CD8-positive, alpha-beta memory T cell (primary cell): Measurements from ENCODE around the gene FXYD3. TPM values are rescaled to one million over a fixed set of nuclear protein-coding genes. Genes with fewer than 3 reads are reported as not detected.

Experiments
- CTCF ChIA-PET: fragments of 350-600 bp; sonication (Branson Sonifier 250); formaldehyde crosslinking; loops from one replicate; lab custom pipeline; 2021; ENCODE audit warnings: antibody characterized with exemption; lab: Charles Lee
- POLR2A ChIA-PET: fragments of 350-600 bp; sonication (Branson Sonifier 250); formaldehyde crosslinking; loops from one replicate; lab custom pipeline; 2021; ENCODE audit warnings: antibody characterized with exemption; lab: Charles Lee
- DNase-seq, 5 donors: peaks; one replicate each; pipeline versions ENCODE4 v3.0.0 to v3.0.0-alpha.2; 2020 to 2022; ENCODE audit warnings: mixed read lengths in 1 of 5
- H3K27ac ChIP-seq: one replicate; pipeline ENCODE4 v1.7.0; 2013; ENCODE audit warnings: low read depth, mild to moderate bottlenecking, low read length, moderate library complexity
- H3K27me3 ChIP-seq: 2 replicates; pipeline ENCODE4 v1.7.0; 2013; ENCODE audit warnings: low read length, mild to moderate bottlenecking; ENCODE audit not compliant: insufficient read depth, poor library complexity, severe bottlenecking
- H3K36me3 ChIP-seq: 2 replicates; pipeline ENCODE4 v1.7.0; 2013; ENCODE audit warnings: mild to moderate bottlenecking, low read length, moderate library complexity; ENCODE audit not compliant: insufficient read depth
- H3K4me1 ChIP-seq: 2 replicates; pipeline ENCODE4 v1.7.0; 2013; ENCODE audit warnings: mild to moderate bottlenecking, low read length, moderate library complexity; ENCODE audit not compliant: insufficient read depth
- H3K4me3 ChIP-seq: 2 replicates; pipeline ENCODE4 v1.7.0; 2013; ENCODE audit warnings: mild to moderate bottlenecking, low read length
- H3K9me3 ChIP-seq: 2 replicates; pipeline ENCODE4 v1.7.0; 2013; ENCODE audit warnings: mild to moderate bottlenecking, low read length
- H3K27ac Mint-ChIP-seq, 8 donors: one replicate each; pipeline ENCODE4 v1.8.0; 2020 to 2021; ENCODE audit warnings: mixed read lengths in 8 of 8, mild to moderate bottlenecking in 6 of 8, inconsistent platforms in 3 of 8, moderate library complexity in 3 of 8
- H3K27me3 Mint-ChIP-seq, 2 donors: one replicate each; pipeline ENCODE4 v1.8.0; 2020 to 2021; ENCODE audit warnings: mixed read lengths in 2 of 2, mild to moderate bottlenecking in 1 of 2, moderate library complexity in 1 of 2
- H3K36me3 Mint-ChIP-seq, 3 donors: one replicate each; pipeline ENCODE4 v1.8.0; 2020 to 2021; ENCODE audit warnings: mixed read lengths in 3 of 3, inconsistent platforms in 1 of 3, mild to moderate bottlenecking in 1 of 3
- H3K4me1 Mint-ChIP-seq, 3 donors: one replicate each; pipeline ENCODE4 v1.8.0; 2020 to 2021; ENCODE audit warnings: mixed read lengths in 3 of 3, inconsistent platforms in 1 of 3, mild to moderate bottlenecking in 1 of 3
- H3K4me3 Mint-ChIP-seq, 7 donors: one replicate each; pipeline ENCODE4 v1.8.0; 2020 to 2021; ENCODE audit warnings: mixed read lengths in 7 of 7, mild to moderate bottlenecking in 6 of 7, moderate library complexity in 4 of 7, inconsistent platforms in 2 of 7
- H3K9me3 Mint-ChIP-seq, 5 donors: one replicate each; pipeline ENCODE4 v1.8.0; 2020 to 2022; ENCODE audit warnings: mixed read lengths in 5 of 5, mild to moderate bottlenecking in 3 of 5, moderate library complexity in 2 of 5, inconsistent platforms in 1 of 5
- polyA plus RNA-seq: library from polyadenylated mRNA; unstranded; fragments of 300-500 nt; fragmentation: Illumina TruSeq; gene quantifications from one replicate; pipeline ENCODE4 v1.2.3, GENCODE V29; 2021
- total RNA-seq, 2 experiments: library from RNA; stranded (reverse); gene quantifications; one replicate each; pipeline ENCODE4 v1.2.3, GENCODE V29; 2021

Gene FXYD3
- total and polyA plus RNA-seq, 3 experiments from 2014 or later = not detected

GRCh38 chr19:35166100-35167063 lies 50.8 kb downstream of the FXYD3 start:
- peaks cover 0 to 2% of the 10 kb centered on the region in 2 donors for H3K27me3 Mint-ChIP-seq
- H3K36me3 Mint-ChIP-seq = peaks cover 40 to 92% (median 43%) of the 10 kb centered on the region in 3 donors
- peaks cover 29 to 55% (median 50%) of the 10 kb centered on the region in 3 donors for H3K4me1 Mint-ChIP-seq
- H3K9me3 Mint-ChIP-seq = peaks cover 0 to 14% (median 5%) of the 10 kb centered on the region in 5 donors
- H3K27ac Mint-ChIP-seq = peak overlapping the region; percentile 72 to 94 (median 90)
- Histone ChIP-seq H3K36me3 (peaks cover 63% of the 10 kb centered on the region), H3K27ac (peak overlapping the region; percentile 18), H3K4me1 (peaks cover 23% of the 10 kb centered on the region), H3K9me3 (peaks cover 8% of the 10 kb centered on the region), H3K4me3 (peak overlapping the region; percentile 0), H3K27me3 (no peaks in the 10 kb centered on the region)
- CTCF ChIA-PET = interaction anchor here (0.9 to 1.5 kb wide), 3 partner anchors 12 to 122 kb away, joined by 3 to 4 read pairs (median 3); partner anchors contain the start of gene FXYD5
- POLR2A ChIA-PET = no interaction called here
- DNase-seq = no peak
- peak overlapping the region in 2 of 7 donors; percentile 9 to 34 for H3K4me3 Mint-ChIP-seq

- peak overlapping the region; percentile 68 to 94 (median 88) for H3K27ac Mint-ChIP-seq
- H3K4me3 ChIP-seq = no peak overlapping the region
- DNase-seq = peak in 1 of 5 donors; percentile 22
- H3K27me3 Mint-ChIP-seq = peaks cover 0 to 2% of the 10 kb centered on the region in 2 donors
- peak overlapping the region; percentile 18 for H3K27ac ChIP-seq
- H3K4me3 Mint-ChIP-seq = peak overlapping the region in 4 of 7 donors; percentile 25 to 43 (median 31)
- CTCF ChIA-PET = interaction anchor here (1.0 to 1.7 kb wide), 3 partner anchors 13 to 123 kb away, joined by 3 to 4 read pairs (median 4); partner anchors contain the start of gene FXYD5
- peaks cover 0 to 14% (median 2%) of the 10 kb centered on the region in 5 donors for H3K9me3 Mint-ChIP-seq
- no peaks in the 10 kb centered on the region for H3K27me3 ChIP-seq
- H3K36me3 Mint-ChIP-seq = peaks cover 30 to 85% (median 33%) of the 10 kb centered on the region in 3 donors
- peaks cover 29 to 57% (median 50%) of the 10 kb centered on the region in 3 donors for H3K4me1 Mint-ChIP-seq
- POLR2A ChIA-PET = no interaction called here
- peaks cover 8% of the 10 kb centered on the region for H3K9me3 ChIP-seq
- H3K4me1 ChIP-seq = peaks cover 33% of the 10 kb centered on the region
- peaks cover 54% of the 10 kb centered on the region for H3K36me3 ChIP-seq
Observed at GRCh38 chr19:35167251-35168119, 51.9 kb downstream of the FXYD3 start.

DNA sequence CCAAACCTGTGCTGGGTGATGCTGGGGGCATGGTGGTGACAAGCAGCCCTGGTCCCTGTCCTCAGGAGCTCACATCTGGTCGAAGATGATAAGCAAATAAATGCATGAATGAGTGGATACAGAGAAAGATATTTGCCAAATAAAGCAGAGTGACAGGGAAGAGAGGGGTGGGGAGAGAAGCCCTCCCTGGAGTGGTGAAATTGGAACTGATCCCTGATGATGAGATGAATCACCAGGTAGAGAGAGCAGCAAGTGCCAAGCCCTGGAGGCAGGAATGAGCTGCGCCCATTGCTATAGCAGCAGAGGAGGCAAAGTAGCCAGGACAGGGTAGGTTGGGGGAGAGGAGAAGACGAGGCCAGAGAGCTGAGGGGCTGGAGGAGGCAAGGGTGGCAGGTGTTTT lies 52.6 kb downstream of the FXYD3 start:
- ChIA-PET POLR2A (interaction anchor here (1.0 kb wide), 1 partner anchor 43 kb away, joined by 7 read pairs; no protein-coding TSS in a partner anchor), CTCF (interaction anchor here (1.7 kb wide), 1 partner anchor 36 kb away, joined by 4 read pairs; no protein-coding TSS in a partner anchor)
- H3K9me3 ChIP-seq = peaks cover 8% of the 10 kb centered on the region
- H3K9me3 Mint-ChIP-seq = peaks cover 0 to 14% (median 2%) of the 10 kb centered on the region in 5 donors
- H3K4me3 ChIP-seq = no peak overlapping the region
- no peak for DNase-seq
- peaks cover 26 to 80% (median 28%) of the 10 kb centered on the region in 3 donors for H3K36me3 Mint-ChIP-seq
- no peaks in the 10 kb centered on the region for H3K27me3 ChIP-seq
- H3K4me1 Mint-ChIP-seq = peaks cover 27 to 61% (median 53%) of the 10 kb centered on the region in 3 donors
- H3K27ac ChIP-seq = no peak overlapping the region
- peaks cover 48% of the 10 kb centered on the region for H3K36me3 ChIP-seq
- peak overlapping the region in 1 of 7 donors; percentile 13 for H3K4me3 Mint-ChIP-seq
- H3K27ac Mint-ChIP-seq = peak overlapping the region in 6 of 8 donors; percentile 20 to 94 (median 75)
- no peaks in the 10 kb centered on the region for H3K27me3 Mint-ChIP-seq
- peaks cover 40% of the 10 kb centered on the region for H3K4me1 ChIP-seq

- Histone ChIP-seq H3K9me3 (peaks cover 8% of the 10 kb centered on the region), H3K4me1 (peaks cover 40% of the 10 kb centered on the region), H3K36me3 (peaks cover 35% of the 10 kb centered on the region), H3K4me3 (no peak overlapping the region), H3K27me3 (no peaks in the 10 kb centered on the region), H3K27ac (no peak overlapping the region)
- peaks cover 0 to 10% (median 2%) of the 10 kb centered on the region in 5 donors for H3K9me3 Mint-ChIP-seq
- CTCF ChIA-PET = interaction anchor here (0.8 to 1.6 kb wide), 2 partner anchors 10 to 16 kb away, joined by 3 to 6 read pairs; partner anchors contain the start of gene FXYD5
- H3K27ac Mint-ChIP-seq = peak overlapping the region; percentile 68 to 92 (median 79)
- peaks cover 24 to 57% (median 51%) of the 10 kb centered on the region in 3 donors for H3K4me1 Mint-ChIP-seq
- no peak for DNase-seq
- POLR2A ChIA-PET = interaction anchor here (1.0 kb wide), 1 partner anchor 42 kb away, joined by 7 read pairs; no protein-coding TSS in a partner anchor
- peaks cover 18 to 69% (median 20%) of the 10 kb centered on the region in 3 donors for H3K36me3 Mint-ChIP-seq
- H3K27me3 Mint-ChIP-seq = no peaks in the 10 kb centered on the region
- H3K4me3 Mint-ChIP-seq = peak overlapping the region in 1 of 7 donors; percentile 11
Observed at GRCh38 chr19:35169221-35169995, 53.8 kb downstream of the FXYD3 start.

DNA sequence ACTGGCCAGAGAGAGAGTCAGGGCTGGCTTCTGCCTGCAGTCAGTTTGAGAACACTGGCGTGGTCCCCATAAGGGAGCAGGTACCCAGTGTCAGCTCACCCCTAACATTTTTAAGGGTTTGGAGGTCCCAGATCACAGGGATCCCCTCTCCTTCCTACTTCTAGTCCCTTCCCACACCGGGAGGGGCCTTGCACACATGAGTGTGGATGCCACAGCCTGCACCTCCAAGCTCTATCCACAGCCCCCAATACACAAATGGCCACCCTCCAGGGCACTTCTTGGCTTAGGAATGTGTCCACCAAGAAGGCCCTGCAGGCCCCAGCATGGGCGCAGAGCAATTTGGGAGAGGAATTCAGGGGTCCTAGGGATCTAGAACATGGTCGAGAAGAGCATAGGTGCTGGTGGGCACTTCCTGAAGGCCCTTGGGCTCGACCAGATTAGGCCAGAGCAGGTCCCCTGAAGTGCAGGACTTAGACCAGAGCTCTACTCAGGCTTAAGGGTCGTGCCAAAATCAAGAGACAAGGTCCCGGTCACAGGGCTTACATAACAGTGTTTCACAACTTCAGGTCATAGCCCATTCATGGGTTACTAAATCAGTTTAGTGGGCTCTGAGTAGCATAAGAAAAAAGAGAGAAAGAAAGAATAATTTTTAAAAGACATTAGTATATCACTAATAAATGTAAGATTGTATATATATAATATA lies 54.9 kb downstream of the FXYD3 start:
- H3K27ac ChIP-seq = no peak overlapping the region

GRCh38 chr19:35171730-35172129 lies 56.1 kb downstream of the FXYD3 start:
- CTCF ChIA-PET = interaction anchor here (0.9 to 1.6 kb wide), 5 partner anchors 9 to 45 kb away, joined by 3 to 4 read pairs (median 3); partner anchors contain the start of gene FXYD5
- DNase-seq = no peak
- Histone ChIP-seq H3K36me3 (peaks cover 12% of the 10 kb centered on the region), H3K27me3 (no peaks in the 10 kb centered on the region), H3K27ac (no peak overlapping the region), H3K9me3 (no peaks in the 10 kb centered on the region), H3K4me1 (peaks cover 35% of the 10 kb centered on the region), H3K4me3 (no peak overlapping the region)
- peaks cover 0 to 1% of the 10 kb centered on the region in 2 donors for H3K27me3 Mint-ChIP-seq
- H3K27ac Mint-ChIP-seq = peak overlapping the region; percentile 17 to 91 (median 78)
- POLR2A ChIA-PET = interaction anchor here (0.7 to 1.2 kb wide), 2 partner anchors 10 to 124 kb away, joined by 3 to 4 read pairs; no protein-coding TSS in a partner anchor
- H3K36me3 Mint-ChIP-seq = peaks cover 3 to 45% (median 3%) of the 10 kb centered on the region in 3 donors
- no peaks in the 10 kb centered on the region for H3K9me3 Mint-ChIP-seq
- H3K4me3 Mint-ChIP-seq = peak overlapping the region in 5 of 7 donors; percentile 1 to 52 (median 28)
- H3K4me1 Mint-ChIP-seq = peaks cover 24 to 47% (median 42%) of the 10 kb centered on the region in 3 donors

More for the DNA sequence above, 54.9 kb downstream of the FXYD3 start:
- H3K36me3 ChIP-seq = peaks cover 24% of the 10 kb centered on the region
- peaks cover 14 to 58% (median 16%) of the 10 kb centered on the region in 3 donors for H3K36me3 Mint-ChIP-seq
- no peaks in the 10 kb centered on the region for H3K27me3 ChIP-seq
- peaks cover 26 to 58% (median 50%) of the 10 kb centered on the region in 3 donors for H3K4me1 Mint-ChIP-seq
- H3K27me3 Mint-ChIP-seq = peaks cover 0 to 1% of the 10 kb centered on the region in 2 donors
- ChIA-PET CTCF (interaction anchor here (1.6 kb wide), 1 partner anchor 17 kb away, joined by 6 read pairs; the partner anchor contains the start of gene FXYD5), POLR2A (no interaction called here)
- H3K4me3 ChIP-seq = no peak overlapping the region
- H3K9me3 ChIP-seq = peaks cover 8% of the 10 kb centered on the region
- H3K27ac Mint-ChIP-seq = peak overlapping the region in 6 of 8 donors; percentile 41 to 89 (median 64)
- H3K4me1 ChIP-seq = peaks cover 40% of the 10 kb centered on the region
- H3K9me3 Mint-ChIP-seq = peaks cover 0 to 9% (median 2%) of the 10 kb centered on the region in 5 donors
- DNase-seq = no peak
- H3K4me3 Mint-ChIP-seq = peak overlapping the region in 1 of 7 donors; percentile 41
